H1 (cell line): ENCODE results near the gene NFKBIE.

Experiments used
- CTCF ChIP-seq, 3 experiments: IDR thresholded peaks; 1 replicate in 2 of 3; 2 replicates in 1 of 3; pipeline versions ENCODE4 v1.5.1 to v1.6.1; 2011; ENCODE audit warnings: low read length in 3 of 3, mild to moderate bottlenecking in 3 of 3, inconsistent platforms in 2 of 3, low read depth in 1 of 3, moderate library complexity in 1 of 3; ENCODE audit not compliant: insufficient read depth in 1 of 3; ENCODE audit errors: control extremely low read depth in 1 of 3
- EP300 ChIP-seq, 2 experiments: IDR thresholded peaks; 1 replicate in 1 of 2; 2 replicates in 1 of 2; pipeline ENCODE4 v1.6.1; 2011 to 2012; ENCODE audit warnings: low read depth in 2 of 2, low read length in 2 of 2, mild to moderate bottlenecking in 2 of 2, borderline replicate concordance in 1 of 2, inconsistent platforms in 1 of 2, moderate library complexity in 1 of 2
- EZH2 ChIP-seq: fragments of 200-600 bp; sonication (generic); IDR thresholded peaks from 2 replicates; pipeline ENCODE4 v1.7.1; 2012; ENCODE audit warnings: low read depth, mild to moderate bottlenecking, moderate library complexity, low read length, inconsistent platforms; ENCODE audit not compliant: severe bottlenecking
- POLR2A ChIP-seq, 2 experiments: IDR thresholded peaks; 1 replicate in 1 of 2; 2 replicates in 1 of 2; pipeline ENCODE4 v1.6.1; 2011; ENCODE audit warnings: low read depth in 2 of 2, low read length in 2 of 2, mild to moderate bottlenecking in 2 of 2; ENCODE audit errors: control extremely low read depth in 1 of 2
- RAD21 ChIP-seq, 2 experiments: IDR thresholded peaks in 1 of 2; conservative IDR thresholded peaks in 1 of 2; 2 replicates each; pipeline ENCODE4 v1.6.1; 2011; ENCODE audit warnings: low read depth in 2 of 2, low read length in 2 of 2, improper control_type of control experiment in 1 of 2, inconsistent platforms in 1 of 2, mild to moderate bottlenecking in 1 of 2, moderate library complexity in 1 of 2
- SIN3A ChIP-seq, 2 experiments: IDR thresholded peaks in 1 of 2; conservative IDR thresholded peaks in 1 of 2; 2 replicates each; pipeline ENCODE4 v1.6.1; 2011 to 2012; ENCODE audit warnings: low read length in 2 of 2, improper control_type of control experiment in 1 of 2, low read depth in 1 of 2, mild to moderate bottlenecking in 1 of 2
- TEAD4 ChIP-seq: IDR thresholded peaks from 2 replicates; pipeline ENCODE4 v1.6.1; 2012; ENCODE audit warnings: low read depth, low read length, inconsistent platforms, mixed read lengths

- TF ChIP-seq EP300 (IDR thresholded peaks at IDR 0.05; ENCODE audit: borderline replicate concordance in 1 of 2, low read depth in 2 of 2, low read length in 2 of 2) (no peak), TEAD4 (no peak), POLR2A (IDR thresholded peaks at IDR 0.05; ENCODE audit: control extremely low read depth in 1 of 2, low read depth in 2 of 2, low read length in 2 of 2) (no peak), CTCF (IDR thresholded peaks at IDR 0.05; ENCODE audit: control extremely low read depth in 1 of 3, insufficient read depth in 1 of 3, low read depth in 1 of 3, low read length in 3 of 3) (no peak), RAD21 (IDR thresholded peaks at IDR 0.05 in 1 of 2, conservative IDR thresholded peaks at IDR 0.05 in 1 of 2; ENCODE audit: low read depth in 2 of 2, low read length in 2 of 2) (no peak), SIN3A (conservative IDR thresholded peaks at IDR 0.05 in 1 of 2, IDR thresholded peaks at IDR 0.05 in 1 of 2; ENCODE audit: low read depth in 1 of 2, low read length in 2 of 2) (no peak), EZH2 (no peak)
These were observed 1.9 kb upstream of the NFKBIE start for GRCh38 chr6:44267252-44267651.
